Measurements from ENCODE around the gene ZNF672.
A peak's percentile ranks its signal among the peaks of the same experiment; 100 is the strongest.

Gene ZNF672

GRCh38 chr1:248837045-248837780, 811 bp upstream of the ZNF672 start:
- DNase-seq (no peak), ATAC-seq (no peak)

- DNase-seq (peak; percentile 84), ATAC-seq (peak; percentile 67)
Measured at GRCh38 chr1:248838357-248839167, 538 bp downstream of the ZNF672 start.

- DNase-seq (no peak), ATAC-seq (no peak)
Measured at GRCh38 chr1:248839168-248839555, 1.1 kb downstream of the ZNF672 start.

- DNase-seq (no peak), ATAC-seq (no peak)
Measured at GRCh38 chr1:248840946-248841345, 2.9 kb downstream of the ZNF672 start.

GRCh38 chr1:248841702-248842395, 3.8 kb downstream of the ZNF672 start:
- DNase-seq (no peak), ATAC-seq (no peak)

- DNase-seq (no peak), ATAC-seq (no peak)
Measured at GRCh38 chr1:248842781-248843331, 4.8 kb downstream of the ZNF672 start.

- no peak for DNase-seq
- no peak for ATAC-seq
Measured at GRCh38 chr1:248843687-248844086, 5.7 kb downstream of the ZNF672 start.

- ATAC-seq (no peak), DNase-seq (no peak)
Measured at GRCh38 chr1:248844526-248844925, 6.5 kb downstream of the ZNF672 start.

- DNase-seq (no peak), ATAC-seq (no peak)
Measured at GRCh38 chr1:248847181-248847955, 9.3 kb downstream of the ZNF672 start.

- DNase-seq (no peak), ATAC-seq (no peak)
Measured at GRCh38 chr1:248847956-248848561, 10.0 kb downstream of the ZNF672 start.

GRCh38 chr1:248848602-248849001, 10.6 kb downstream of the ZNF672 start:
- ATAC-seq: no peak
- DNase-seq: no peak

- no peak for DNase-seq
- ATAC-seq: no peak
Measured at GRCh38 chr1:248849152-248849551, 11.1 kb downstream of the ZNF672 start.

GRCh38 chr1:248849637-248850036, 11.6 kb downstream of the ZNF672 start:
- no peak for DNase-seq
- ATAC-seq: no peak

GRCh38 chr1:248850124-248850523, 12.1 kb downstream of the ZNF672 start:
- no peak for ATAC-seq

GRCh38 chr1:248850536-248851251, 12.7 kb downstream of the ZNF672 start:
- ATAC-seq (no peak), DNase-seq (no peak)

More at GRCh38 chr1:248850124-248850523, 12.1 kb downstream of the ZNF672 start:
- DNase-seq: no peak

GRCh38 chr1:248851390-248851789, 13.4 kb downstream of the ZNF672 start:
- ATAC-seq (no peak), DNase-seq (no peak)

GRCh38 chr1:248852481-248853405, 14.7 kb downstream of the ZNF672 start:
- DNase-seq (no peak), ATAC-seq (no peak)

- ATAC-seq: peak; percentile 42
Measured at GRCh38 chr1:248853663-248854375, 15.8 kb downstream of the ZNF672 start.

GRCh38 chr1:248855580-248855979, 17.6 kb downstream of the ZNF672 start:
- DNase-seq (no peak), ATAC-seq (no peak)

More at GRCh38 chr1:248853663-248854375, 15.8 kb downstream of the ZNF672 start:
- DNase-seq: peak; percentile 37

Measured in stimulated activated naive CD8-positive, alpha-beta T cell treated with anti-CD3 and anti-CD28 coated beads, Interleukin-15, Interleukin-2, amounts not matched to agents 100 U/mL and 50 U/mL, for 24 hours (primary cell).